C4-2B (cell line): Measurements from ENCODE around the gene AMPH.

Experiments used
- ZFX ChIP-seq: fragments of 450-650 bp; IDR thresholded peaks from 2 replicates; pipeline ENCODE4 v1.6.1; 2017
- TF ChIP-seq, protein P1 (sequence below): fragments of 450-650 bp; conservative IDR thresholded peaks from 2 replicates; pipeline ENCODE4 v1.5.1; 2017; ENCODE audit warnings: mild to moderate bottlenecking

DNA sequence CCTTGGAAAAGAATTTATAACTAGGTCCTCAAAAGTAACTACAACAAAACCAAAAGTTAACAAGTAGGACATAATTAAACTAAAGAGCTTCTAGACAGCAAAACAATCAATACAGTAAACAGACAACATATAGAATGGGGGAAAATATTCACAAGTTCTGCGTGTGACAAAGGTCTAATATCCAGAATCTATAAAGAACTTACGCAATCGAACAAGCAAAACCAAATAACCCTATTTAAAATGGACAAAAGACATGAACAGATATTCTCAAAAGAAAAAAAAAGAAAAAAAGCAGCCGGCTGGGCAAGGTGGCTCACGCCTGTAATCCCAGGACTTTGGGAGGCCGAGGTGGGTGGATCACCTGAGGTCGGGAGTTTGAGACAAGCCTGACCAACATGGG, 33.8 kb upstream of the AMPH start:
- TF ChIP-seq, protein P1, sequence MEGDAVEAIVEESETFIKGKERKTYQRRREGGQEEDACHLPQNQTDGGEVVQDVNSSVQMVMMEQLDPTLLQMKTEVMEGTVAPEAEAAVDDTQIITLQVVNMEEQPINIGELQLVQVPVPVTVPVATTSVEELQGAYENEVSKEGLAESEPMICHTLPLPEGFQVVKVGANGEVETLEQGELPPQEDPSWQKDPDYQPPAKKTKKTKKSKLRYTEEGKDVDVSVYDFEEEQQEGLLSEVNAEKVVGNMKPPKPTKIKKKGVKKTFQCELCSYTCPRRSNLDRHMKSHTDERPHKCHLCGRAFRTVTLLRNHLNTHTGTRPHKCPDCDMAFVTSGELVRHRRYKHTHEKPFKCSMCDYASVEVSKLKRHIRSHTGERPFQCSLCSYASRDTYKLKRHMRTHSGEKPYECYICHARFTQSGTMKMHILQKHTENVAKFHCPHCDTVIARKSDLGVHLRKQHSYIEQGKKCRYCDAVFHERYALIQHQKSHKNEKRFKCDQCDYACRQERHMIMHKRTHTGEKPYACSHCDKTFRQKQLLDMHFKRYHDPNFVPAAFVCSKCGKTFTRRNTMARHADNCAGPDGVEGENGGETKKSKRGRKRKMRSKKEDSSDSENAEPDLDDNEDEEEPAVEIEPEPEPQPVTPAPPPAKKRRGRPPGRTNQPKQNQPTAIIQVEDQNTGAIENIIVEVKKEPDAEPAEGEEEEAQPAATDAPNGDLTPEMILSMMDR = no peak
- TF ChIP-seq ZFX = no peak
